Brain microvascular endothelial cell (primary cell): ENCODE data around the gene HNRNPA1L2.
A peak's percentile ranks its signal among the peaks of the same experiment; 100 is the strongest.
"Not testable (repeated sequence)": the region's sequence is repeated elsewhere in the genome, so short reads cannot be mapped to it uniquely, and the experiment has no call there.

Experiments used
- DNase-seq: peaks from one replicate; pipeline ENCODE4 v3.0.0-alpha.2; 2020
- H3K27ac ChIP-seq: fragments of 250-450 bp; sonication (Bioruptor Pico); 2 replicates; pipeline ENCODE4 v1.5.1; 2020; ENCODE audit warnings: mild to moderate bottlenecking, moderate library complexity
- H3K27me3 ChIP-seq: fragments of 250-450 bp; sonication (Bioruptor Pico); replicated peaks from 2 replicates; pipeline ENCODE4 v1.5.1; 2020; ENCODE audit warnings: mild to moderate bottlenecking
- H3K36me3 ChIP-seq: fragments of 250-450 bp; sonication (Bioruptor Pico); replicated peaks from 2 replicates; pipeline ENCODE4 v1.5.1; 2020; ENCODE audit warnings: mild to moderate bottlenecking
- H3K4me3 ChIP-seq: 2 replicates; pipeline ENCODE4 v1.5.1; 2011; ENCODE audit warnings: low read depth, mild to moderate bottlenecking, control low read depth, low read length, moderate library complexity
- CTCF ChIP-seq: IDR thresholded peaks from 2 replicates; pipeline ENCODE4 v1.5.1; 2011; ENCODE audit warnings: low read depth, mild to moderate bottlenecking, moderate library complexity, low read length, control low read depth, inconsistent platforms; ENCODE audit errors: missing control alignments
- in situ Hi-C: cut with HindIII; loops from 2 replicates; pipeline ENCODE4 v1.10.0; 2017; ENCODE audit warnings: low sequenced_read_pairs, low pct_ligation_motif_present

HNRNPA1L2 gene

GRCh38 chr13:52642131-52642530 is at the start of gene HNRNPA1L2:
Gene HNRNPA1L2, plus strand, starts transcription at chr13:52642431. Its CDS starts 62 bp downstream, at chr13:52642493.
- Histone ChIP-seq H3K27ac (no peak within 1 kb of the TSS), H3K36me3 (peaks cover 5% of the 10 kb centered on the region), H3K27me3 (no peaks in the 10 kb centered on the region), H3K4me3 (no peak within 1 kb of the TSS)
- no peak for TF ChIP-seq CTCF
- no peak for DNase-seq
- in situ Hi-C loops: no loop called here

GRCh38 chr13:52593175-52593574 is 49.1 kb upstream of the HNRNPA1L2 start:
- H3K27me3 ChIP-seq, H3K4me3 ChIP-seq, H3K27ac ChIP-seq, DNase-seq, in situ Hi-C loops, H3K36me3 ChIP-seq: not testable (repeated sequence)

GRCh38 chr13:52593812-52594211 is 48.4 kb upstream of the HNRNPA1L2 start:
- H3K27ac ChIP-seq, in situ Hi-C loops: not testable (repeated sequence)

GRCh38 chr13:52594295-52594694 is 47.9 kb upstream of the HNRNPA1L2 start:
- H3K36me3 ChIP-seq, DNase-seq, H3K27me3 ChIP-seq, in situ Hi-C loops, H3K27ac ChIP-seq, H3K4me3 ChIP-seq: not testable (repeated sequence)

More at GRCh38 chr13:52593812-52594211, 48.4 kb upstream of the HNRNPA1L2 start:
- not testable (repeated sequence) for H3K36me3 ChIP-seq, H3K27me3 ChIP-seq, DNase-seq, H3K4me3 ChIP-seq

- Histone ChIP-seq H3K4me3 (no peak overlapping the region), H3K27ac (no peak overlapping the region), H3K27me3 (no peaks in the 10 kb centered on the region), H3K36me3 (no peaks in the 10 kb centered on the region)
- no peak for TF ChIP-seq CTCF
- in situ Hi-C loops: no loop called here
- no peak for DNase-seq
These were observed 44.6 kb upstream of the HNRNPA1L2 start for GRCh38 chr13:52597676-52598075.

GRCh38 chr13:52599037-52599847 is 43.0 kb upstream of the HNRNPA1L2 start:
- Histone ChIP-seq H3K27ac (peak overlapping the region; percentile 59), H3K36me3 (no peaks in the 10 kb centered on the region), H3K4me3 (peak overlapping the region; percentile 61), H3K27me3 (no peaks in the 10 kb centered on the region)
- TF ChIP-seq CTCF: no peak
- DNase-seq: peak; percentile 60
- in situ Hi-C loops: no loop called here

- no peaks in the 10 kb centered on the region for H3K36me3 ChIP-seq
- no peaks in the 10 kb centered on the region for H3K27me3 ChIP-seq
- in situ Hi-C loops: no loop called here
- H3K4me3 ChIP-seq: peak overlapping the region; percentile 61
- no peak for DNase-seq
- no peak for TF ChIP-seq CTCF
- H3K27ac ChIP-seq: peak overlapping the region; percentile 59
These were observed 42.2 kb upstream of the HNRNPA1L2 start for GRCh38 chr13:52599848-52600603.
